Measurements from ENCODE around the gene ARNT2.
A peak's percentile ranks its signal among the peaks of the same experiment; 100 is the strongest.
"Not testable (repeated sequence)": the region's sequence is repeated elsewhere in the genome, so short reads cannot be mapped to it uniquely, and the experiment has no call there.

ARNT2 gene

DNA sequence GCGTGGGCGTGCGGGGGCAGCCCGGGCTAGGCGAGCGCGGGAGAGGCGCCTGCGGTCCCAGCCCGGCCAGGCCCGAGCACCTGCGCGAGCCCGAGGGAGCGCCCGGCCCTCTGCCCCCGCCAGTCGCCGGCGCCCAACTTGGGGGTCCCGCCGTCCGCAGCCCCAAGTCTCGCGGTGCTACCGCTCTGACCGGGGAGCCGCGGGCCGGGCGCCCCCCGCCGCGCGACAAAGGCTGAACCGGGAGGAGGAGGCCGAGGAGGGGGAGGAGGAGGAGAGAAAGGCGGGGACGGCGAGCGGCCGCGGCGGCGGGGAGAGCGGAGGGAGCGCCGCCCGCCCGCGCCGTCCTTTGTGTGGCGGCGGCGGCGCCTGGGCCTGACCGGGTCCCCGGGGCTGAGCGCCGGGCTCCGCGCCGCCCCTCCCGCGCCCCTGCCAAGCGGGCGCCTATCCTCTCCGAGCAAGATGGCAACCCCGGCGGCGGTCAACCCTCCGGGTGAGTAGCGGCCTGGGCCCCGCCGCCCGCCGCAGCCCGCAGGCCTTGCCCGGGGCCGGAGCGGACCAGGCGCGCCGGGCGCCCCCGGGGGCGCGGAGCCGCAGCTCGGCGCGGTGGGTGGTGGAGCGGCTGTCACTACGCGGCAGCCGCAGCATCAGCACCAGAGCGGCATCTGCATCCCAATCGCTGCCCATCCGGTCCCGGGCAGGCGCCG is at the start of gene ARNT2:
ARNT2 (plus strand) TSS at position 326 of the 704 bp plus-strand sequence; CDS start at position 460, 134 bp downstream.
- no peak for DNase-seq

DNA sequence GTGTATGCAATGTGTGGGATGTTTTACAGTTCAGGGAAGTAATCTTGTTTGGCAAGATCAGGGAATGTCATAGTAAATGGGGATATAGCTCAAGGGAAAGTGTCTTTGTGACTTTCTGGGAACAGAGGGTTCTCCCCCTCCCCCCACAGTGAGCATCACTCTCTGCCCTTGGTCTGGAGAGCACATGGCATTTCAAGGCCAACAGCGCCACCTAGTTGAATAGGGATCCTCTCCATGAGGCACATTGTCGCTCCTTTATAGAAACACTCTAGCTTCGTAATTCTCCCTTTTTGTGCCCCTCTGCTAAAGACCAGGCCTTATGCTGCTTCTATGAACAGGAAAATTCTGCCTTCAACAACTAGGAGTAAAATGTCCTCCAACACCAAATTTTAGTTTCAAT is 37.1 kb upstream of the ARNT2 start:
- DNase-seq: peak; percentile 11

DNA sequence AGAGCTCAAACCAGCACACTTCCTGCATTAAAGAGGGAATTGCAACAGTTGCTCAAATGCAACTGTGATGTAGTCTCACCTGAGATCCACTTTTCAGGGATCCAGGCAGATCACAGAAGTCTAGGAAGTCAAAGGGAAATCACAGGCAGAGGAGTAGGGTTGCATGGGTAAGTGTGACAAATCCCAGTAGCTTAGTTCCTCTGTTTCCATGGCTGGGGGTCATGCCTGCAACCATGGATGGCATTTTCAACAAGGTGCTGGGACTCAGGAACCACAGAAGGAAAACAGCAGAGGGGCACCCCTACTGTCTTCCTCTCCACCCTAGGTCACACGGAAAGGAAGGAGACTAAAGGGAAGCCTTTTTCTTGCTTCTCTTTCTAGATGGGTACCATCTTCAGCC is 36.5 kb upstream of the ARNT2 start:
- DNase-seq: no peak

DNA sequence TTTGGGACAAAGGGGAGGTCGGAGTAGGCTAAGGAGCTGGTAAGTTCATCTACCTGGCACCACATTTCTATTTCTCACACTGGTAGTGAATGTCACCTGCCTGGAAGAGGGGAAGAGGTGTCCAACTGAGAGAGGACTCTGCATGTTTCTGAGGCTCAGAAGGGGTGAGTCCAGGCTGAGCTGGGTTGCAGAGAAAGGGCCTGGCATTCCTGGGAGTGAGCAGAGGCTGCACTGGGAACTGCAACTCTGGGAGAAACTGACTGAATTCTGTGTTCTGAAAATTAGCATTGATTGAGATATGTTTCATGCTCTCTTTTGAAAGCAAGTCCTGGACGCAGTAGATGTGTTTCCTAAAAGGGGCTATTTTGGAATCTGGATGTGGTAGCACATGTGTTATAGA is 32.3 kb upstream of the ARNT2 start:
- no peak for DNase-seq

DNA sequence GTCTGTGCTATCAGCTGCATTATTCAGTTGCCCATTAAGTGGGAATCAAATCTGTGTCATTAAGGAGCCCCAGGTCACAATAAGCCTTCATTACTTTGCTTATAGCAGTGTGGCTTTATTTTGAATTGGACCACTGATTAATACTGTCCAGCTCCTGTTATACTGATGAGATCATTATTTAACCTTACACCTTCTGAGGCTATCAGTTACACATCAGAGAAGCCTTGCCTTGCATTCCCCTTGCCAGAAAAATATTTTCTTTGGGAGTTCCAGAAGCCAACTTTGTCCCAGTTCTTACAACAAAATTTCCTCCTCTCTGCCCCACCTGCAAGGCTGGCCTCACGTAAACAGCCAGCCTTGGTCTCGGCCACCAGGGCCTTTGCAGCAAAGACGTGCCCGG is 29.7 kb upstream of the ARNT2 start:
- DNase-seq: no peak

DNA sequence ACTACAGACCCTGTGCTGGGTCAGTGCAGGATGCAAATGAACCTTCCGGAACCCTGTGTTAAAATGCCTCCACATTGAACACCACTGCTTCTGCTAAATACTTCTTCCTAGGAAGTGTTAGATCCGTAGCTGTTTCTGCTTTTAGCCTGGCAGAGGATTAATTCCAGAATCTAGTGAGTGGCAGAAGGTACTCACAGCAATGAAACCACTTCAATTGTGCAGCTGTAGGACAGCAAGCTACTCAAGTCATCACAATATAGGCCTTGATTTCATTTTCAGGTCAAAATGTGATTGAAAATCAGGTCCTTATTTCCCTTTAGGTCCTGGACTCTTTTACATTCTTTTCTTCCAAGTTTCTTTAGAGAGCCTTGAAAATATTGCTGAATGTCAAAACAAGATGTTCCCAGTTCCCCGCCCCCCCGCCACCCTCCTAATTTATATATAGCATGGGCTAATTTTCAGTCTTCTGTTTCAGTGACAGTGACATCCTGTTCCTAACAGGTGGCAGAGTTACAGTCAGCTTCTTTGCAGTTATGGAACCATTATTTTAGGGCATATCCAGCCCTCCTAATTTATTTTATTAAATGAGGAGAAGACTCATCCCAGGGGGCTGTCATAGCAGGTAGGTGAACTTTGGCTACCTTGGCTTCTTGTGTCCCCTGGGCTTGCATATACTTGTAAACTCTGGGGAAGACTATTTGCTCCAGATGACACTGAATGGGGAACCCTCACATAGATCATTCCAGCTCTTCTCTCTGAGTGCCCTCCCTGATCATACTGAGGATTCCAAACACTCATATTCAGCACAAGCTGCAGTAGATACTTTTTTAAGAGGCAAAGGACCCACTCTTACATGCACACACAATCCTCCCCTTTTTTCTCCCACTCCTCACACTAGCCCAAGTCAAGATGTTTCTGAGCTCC is 28.0 kb upstream of the ARNT2 start:
- DNase-seq: no peak

DNA sequence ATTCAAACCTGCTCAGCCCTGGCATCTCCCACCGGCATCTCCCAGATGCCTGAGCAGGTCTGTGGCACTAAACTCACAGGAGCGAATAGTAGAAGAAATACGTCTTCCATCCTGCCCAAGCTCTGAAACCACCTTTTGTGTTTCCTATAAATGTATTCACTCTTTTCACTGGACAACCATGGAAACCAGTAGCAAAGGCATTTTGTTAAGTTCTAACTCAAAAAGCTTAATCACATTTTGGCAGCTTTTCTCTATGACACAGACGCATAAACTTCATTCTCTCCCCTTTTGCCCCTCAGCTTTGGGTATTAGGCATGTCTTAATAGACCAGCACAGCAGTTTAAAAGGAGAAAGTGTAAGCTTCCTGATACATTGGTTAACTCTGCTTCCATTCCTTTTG is 24.5 kb upstream of the ARNT2 start:
- no peak for DNase-seq

DNA sequence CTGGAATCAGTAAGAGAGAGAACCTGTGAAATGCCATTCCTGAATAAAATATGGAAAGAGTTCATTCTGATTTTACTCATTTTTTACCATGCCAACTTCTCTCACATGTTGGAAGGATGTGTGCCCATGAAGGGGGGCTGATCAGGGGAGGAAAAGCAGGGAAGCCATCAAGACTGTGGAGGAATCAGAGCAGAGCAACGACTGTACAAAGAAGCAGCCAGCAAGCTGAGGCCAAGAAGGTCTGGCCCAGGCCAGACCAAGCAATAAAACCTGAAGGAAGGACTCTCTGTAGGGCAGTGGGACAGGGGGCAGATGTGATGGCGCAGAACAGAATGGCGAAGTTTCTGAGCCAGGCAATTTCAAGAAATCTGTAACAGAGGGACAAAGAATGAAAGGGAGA is 24.0 kb upstream of the ARNT2 start:
- DNase-seq: no peak

DNA sequence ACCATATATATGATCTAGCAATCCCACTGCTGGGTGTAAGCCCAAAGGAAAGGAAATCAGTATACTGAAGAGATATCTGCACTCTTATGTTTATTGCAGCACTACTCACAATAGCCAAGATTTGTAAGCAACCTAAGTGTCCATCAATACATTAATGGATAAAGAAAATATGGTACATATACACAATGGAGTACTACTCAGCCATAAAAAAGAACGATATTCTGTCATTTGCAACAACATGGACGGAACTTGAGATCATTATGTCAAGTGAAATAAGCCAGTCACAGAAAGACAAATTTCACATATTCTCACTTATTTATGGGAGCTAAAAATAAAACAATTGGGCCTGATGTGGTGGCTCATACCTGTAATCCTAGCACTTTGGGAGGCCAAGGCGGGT is 21.9 kb upstream of the ARNT2 start:
- no peak for DNase-seq

DNA sequence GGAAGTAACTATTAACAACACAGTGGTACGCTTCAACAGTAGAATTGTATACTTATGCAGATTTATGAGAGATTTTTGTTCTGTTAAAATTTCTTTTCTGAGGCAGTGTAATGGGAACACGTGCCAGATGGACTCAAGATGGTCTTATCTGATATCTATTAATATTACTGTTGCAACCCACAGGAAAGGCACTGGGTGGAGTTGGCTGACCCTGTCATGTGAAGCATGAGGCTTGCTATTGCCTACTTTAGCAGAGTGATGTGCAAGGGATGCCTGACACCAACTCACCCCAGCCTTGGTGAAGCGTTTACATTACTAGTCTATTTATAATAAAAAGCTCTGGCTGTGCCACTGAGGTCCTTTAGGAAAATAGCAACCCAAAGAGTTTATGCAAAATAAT is 19.8 kb upstream of the ARNT2 start:
- no peak for DNase-seq

DNA sequence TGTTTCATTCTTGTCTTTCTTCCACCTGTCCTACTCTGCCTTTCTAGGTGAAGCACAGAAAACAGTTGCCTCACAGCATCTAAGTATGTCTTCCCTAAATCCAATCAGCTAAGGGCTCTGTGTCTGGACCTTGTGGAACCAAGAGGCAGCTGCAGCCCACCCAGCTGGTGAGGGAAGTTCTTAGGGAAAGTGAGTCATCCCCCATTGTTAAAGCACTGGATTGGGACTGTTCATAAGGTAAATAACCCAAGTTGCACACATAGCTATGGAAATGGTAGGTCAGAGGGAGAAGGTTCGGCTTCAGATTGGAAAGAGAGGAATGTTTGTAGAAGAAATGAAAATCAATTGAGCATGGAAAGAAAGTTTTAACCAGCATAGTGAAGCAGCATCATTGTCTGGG is 18.0 kb upstream of the ARNT2 start:
- no peak for DNase-seq

DNA sequence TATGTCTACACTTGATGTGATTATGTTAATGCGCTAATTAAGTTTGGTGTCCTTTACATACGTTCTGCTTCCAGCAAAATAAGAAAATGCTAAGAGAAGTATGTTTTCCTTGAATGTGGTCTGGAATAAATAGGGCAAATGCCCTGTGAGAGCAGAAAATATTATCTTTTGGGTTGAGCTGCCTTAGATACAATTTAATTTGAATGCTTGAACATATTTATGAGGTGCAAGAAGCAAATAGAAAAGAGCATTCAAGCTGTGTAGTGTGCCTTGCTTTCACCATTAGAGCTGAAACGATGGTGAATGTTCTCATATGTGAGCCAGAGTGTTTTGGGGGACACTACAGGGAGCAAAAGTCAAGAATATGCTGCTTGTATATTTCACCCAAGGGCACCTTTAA is 15.9 kb upstream of the ARNT2 start:
- DNase-seq: no peak

DNA sequence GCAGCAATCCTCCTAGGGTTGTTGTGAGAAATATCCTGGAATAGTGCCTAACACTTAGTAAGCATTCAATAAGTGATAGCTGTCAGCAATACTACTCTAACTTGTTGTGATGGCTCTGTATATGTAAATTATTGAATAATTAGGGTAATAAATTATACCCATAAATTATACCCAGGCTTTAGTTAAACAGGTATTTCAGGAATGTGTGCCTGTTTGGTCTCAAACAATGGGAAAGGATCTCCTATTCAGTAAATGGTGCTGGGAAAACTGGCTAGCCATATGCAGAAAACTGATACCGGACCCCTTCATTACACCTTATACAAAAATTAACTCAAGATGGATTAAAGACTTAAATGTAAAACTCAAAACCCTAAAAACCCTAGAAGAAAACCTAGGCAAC is 14.8 kb upstream of the ARNT2 start:
- DNase-seq: no peak

DNA sequence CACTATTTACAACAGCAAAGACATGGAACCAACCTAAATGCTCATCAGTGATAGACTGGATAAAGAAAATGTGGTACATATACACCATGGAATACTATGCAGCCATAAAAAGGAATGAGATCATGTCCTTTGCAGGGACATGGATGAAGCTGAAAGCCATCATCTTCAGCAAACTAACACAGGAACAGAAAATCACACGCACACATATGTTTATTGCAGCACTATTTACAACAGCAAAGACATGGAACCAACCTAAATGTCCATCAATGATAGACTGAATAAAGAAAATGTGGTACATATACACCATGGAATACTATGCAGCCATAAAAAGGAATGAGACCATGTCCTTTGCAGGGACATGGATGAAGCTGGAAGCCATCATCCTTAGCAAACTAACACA is 13.2 kb upstream of the ARNT2 start:
- not testable (repeated sequence) for DNase-seq

DNA sequence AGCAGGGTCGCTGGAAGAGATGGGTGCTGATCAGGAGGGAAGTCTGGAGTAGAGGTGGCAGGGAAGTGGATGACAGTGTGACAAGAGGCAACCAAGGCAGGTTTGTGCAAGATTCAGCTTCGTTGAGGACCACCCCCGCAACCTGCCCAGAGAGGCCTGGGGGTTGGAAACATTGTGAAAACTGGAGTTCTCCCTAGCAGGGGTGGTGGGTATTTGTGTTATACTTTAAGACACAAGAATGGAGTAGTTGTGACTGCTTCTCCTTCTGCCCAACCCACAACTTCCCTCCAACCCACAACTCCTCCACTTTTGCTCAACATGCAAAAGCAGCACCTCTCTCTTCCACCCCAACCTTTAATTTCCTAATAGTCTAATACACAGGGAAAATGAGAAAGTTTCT is 8.6 kb upstream of the ARNT2 start:
- no peak for DNase-seq

DNA sequence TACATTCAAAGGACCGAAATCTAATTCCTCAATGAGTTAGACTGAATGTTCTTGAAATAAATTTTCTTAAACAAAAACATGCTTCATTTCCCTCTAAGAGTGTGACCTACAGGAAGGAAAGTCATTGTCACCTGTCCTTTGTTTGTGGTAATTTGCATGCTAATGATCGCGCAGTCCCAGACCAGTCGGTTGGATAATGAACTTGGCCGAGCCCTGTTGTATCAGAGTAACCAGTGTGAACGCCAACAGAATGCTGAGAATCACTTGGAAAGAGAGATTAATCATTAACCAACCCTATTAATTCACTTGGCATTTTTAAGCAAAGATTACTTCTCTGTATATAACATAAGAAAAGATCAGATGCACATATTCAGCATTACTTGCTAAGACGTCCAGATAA is 8.1 kb upstream of the ARNT2 start:
- DNase-seq: no peak

DNA sequence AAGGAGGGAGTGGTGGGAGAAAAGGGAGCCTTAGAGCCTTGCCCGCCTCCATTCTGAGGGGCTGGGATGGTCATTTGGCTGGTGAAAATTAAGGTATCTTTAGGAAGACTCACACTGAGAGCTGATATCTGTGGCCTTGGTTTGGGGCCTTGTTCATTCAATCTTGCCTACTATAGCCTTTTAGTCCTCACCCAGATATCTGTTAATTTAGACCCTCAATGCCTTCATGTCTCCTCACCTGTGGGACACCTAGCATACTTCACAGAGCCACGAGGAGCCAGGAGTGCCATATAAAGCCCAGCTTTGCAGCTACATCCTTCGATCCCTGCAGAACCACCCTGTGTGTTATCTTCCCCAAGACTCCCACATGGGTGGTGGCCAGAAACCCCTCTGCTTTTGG is 4.7 kb upstream of the ARNT2 start:
- no peak for DNase-seq

DNA sequence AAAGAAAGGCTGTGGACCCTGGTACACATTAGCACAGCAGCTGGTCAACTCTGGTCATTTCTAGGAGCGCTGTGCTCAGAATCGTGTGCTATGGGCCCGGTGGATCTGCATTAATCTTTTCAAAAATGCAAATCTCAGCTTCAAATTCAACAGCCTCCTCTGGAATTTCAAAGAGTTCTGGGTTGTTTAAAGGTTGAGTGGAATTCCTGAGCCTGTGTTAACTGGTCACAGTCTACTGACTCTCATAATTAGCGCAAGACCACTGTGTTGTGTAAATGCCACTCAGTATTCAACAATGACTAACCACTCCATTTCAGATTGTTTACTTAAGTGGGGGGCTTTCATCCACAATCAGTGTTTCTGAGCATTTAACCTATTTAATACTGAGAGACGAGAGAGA is 2.7 kb upstream of the ARNT2 start:
- DNase-seq: no peak

DNA sequence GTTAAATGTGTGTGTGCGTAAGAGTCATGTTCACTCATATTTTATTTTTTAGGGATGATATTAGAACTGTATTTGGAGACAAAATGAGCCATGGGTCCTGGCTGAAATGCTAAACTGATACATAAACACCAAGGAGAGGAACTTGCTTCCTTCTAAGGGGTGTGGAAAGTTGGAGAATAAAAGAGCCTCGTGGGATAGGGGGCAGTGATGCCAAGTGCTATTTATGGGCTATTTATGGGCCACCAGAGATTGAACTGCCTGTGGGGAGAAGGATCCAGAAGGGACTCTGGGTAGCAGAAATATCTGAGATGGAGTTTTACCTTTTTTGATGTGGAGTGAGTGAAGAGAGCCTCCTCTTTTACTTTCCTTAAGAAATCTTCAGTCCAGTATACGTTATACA is 1.8 kb upstream of the ARNT2 start:
- no peak for DNase-seq

DNA sequence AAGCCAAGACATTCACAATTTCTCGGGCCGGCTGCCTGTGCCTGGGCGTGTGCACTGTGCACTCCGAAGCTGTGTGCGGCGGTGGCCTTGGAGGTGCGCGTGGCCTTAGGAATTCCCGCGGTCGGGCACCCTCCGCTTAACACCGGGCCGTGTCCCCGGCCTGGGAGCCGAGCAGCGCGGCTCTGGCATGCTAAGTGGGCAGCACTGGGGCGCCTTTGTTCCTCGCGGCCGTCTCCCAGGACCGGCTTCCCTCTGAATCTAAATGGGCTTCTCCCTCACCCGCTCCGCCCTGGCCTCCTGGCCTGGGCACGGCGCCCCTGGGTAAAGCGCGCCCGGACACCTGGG is 498 bp upstream of the ARNT2 start:
- no peak for DNase-seq

DNA sequence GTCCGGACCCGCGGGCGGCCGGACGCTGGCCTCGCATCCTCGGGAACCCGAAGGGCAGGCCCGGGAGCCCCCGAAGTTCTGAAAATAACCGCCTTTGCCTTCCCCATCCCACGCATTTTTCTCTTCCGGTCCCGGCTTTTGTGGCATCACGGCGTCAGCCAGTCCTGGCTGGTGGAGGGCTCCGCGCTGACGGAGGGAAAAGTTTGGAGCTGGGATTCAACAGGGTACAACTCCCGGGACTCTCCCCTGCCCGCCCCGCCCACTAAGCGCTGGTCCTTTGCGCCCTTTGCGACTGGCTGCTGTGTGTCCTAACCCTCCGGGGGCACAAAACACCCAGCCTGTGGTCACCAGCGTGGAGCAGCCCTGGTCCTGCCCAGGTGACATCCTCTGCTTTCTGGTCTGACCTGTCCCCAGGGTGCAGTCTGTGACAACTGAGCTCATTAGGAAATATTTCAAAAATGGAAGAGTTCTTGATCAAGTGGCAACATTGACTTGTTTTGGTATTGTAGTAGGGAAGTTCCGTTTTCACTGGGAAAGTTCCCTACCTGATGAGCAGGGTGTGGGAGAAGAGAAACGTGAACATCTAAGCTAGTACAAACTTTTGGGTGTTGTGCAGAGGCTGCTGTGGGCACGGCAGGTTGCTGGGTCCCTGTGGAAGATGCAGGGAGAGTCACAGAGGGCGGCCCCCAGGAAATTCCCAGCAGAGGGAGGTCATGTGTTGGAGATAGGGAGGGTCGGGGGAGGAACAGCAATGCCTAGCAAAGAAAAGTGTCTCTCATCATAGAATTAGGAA is 775 bp downstream of the ARNT2 start:
- DNase-seq: no peak

DNA sequence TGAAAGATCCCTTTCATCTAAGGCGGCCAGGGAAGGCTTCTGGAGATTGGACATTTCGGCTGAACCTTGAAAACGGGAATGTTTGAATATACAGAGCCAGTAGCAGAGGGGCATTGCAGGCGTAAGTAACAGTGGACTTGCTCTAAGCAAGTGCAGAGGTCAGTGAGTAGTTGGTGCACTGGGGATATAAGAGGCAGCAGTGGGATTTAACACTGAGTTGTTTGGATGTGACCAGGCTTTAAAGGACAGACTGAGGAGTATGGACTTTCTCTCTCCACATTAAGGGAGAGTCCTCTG is 1.3 kb downstream of the ARNT2 start:
- DNase-seq: no peak

DNA sequence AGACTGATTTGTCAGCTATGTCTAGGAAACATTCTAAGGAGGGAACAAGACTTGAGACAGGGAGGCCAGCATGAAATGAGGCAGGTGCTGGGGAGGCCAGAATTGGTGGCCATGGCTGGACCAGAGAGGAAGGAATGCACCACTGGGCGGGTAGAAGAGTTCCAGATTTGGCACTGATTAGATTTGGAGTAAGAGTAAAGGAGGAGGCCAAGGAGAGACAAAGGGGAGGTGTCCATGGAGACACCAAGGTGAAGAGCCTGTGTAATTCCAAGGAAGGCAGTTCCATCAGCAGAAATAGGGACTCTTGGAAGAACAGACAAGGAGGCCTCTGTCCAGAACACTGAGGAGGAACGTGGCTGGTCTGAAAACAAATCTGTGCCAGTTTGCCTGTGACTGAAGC is 1.8 kb downstream of the ARNT2 start:
- no peak for DNase-seq

DNA sequence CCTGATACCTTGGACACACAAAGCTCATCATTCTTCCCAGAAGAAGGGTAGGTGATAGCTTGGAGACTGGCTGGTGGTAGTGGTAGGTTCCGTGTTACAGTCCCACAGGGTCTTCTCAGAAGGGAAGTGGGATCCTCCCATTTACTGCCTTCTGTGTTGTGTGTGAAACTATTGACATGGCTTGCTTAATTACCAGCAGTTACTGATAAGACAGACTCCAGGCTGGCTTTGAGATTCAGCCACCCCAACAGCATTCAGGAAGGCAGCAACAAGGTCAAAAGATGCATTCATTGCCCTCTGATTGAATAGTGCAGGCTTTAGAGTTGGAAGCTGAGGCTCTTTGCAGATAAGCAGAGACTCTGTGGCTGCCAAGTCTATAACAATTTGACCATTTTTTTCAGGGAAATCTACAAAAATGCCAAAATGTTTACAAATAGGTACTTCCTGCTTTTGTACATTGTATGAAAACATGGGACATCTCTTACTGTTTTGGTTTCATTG is 7.7 kb downstream of the ARNT2 start:
- DNase-seq: no peak
